GM19035 (cell line): ENCODE data around the gene IL20.

Experiments
- ATAC-seq: cut with Tn5 transposase; IDR thresholded peaks from one replicate; pipeline ENCODE4 v1.9.1; 2021; ENCODE audit not compliant: unreplicated experiment

The IL20 gene

DNA sequence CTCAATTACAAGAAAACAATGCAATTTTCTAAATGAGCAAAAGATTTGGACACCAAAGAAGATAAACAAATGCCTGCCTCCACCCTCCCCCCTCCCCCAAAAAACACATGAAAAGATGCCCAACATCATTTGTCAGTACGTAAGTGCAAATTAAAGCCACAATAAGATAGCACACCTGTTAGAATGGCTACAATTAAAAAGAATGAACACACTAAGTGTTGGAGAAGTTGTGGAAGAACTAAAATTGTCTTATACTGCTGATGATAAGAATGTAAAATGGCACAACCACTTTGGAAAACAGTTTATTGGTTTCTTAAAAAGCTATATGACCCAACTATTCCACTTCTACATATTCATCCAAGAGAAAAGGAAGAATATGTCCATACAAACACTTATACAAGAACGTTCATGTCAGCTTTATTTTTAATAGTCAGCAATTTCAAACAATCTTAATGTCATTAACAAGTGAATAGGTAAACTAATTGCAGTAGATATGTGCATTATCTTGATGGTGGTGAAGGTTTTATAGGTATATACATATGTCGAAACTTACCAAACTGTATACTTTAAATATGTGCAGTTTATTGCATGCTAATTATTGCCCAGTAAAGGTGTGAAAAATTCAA lies 10.4 kb downstream of the IL20 start:
- no peak for ATAC-seq

- ATAC-seq, result no peak
Measured at GRCh38 chr1:206878456-206878855, 13.0 kb downstream of the IL20 start.

GRCh38 chr1:206880314-206880713 lies 14.9 kb downstream of the IL20 start:
- no peak for ATAC-seq

GRCh38 chr1:206882555-206882954 lies 17.1 kb downstream of the IL20 start:
- ATAC-seq, result no peak

GRCh38 chr1:206883160-206883559 lies 17.7 kb downstream of the IL20 start:
- no peak for ATAC-seq

GRCh38 chr1:206883876-206884275 lies 18.5 kb downstream of the IL20 start:
- no peak for ATAC-seq

GRCh38 chr1:206885341-206886060 lies 20.1 kb downstream of the IL20 start:
- ATAC-seq, result no peak

- ATAC-seq, result no peak
Measured at GRCh38 chr1:206886831-206887230, 21.4 kb downstream of the IL20 start.

- ATAC-seq, result no peak
Measured at GRCh38 chr1:206887701-206888100, 22.3 kb downstream of the IL20 start.

DNA sequence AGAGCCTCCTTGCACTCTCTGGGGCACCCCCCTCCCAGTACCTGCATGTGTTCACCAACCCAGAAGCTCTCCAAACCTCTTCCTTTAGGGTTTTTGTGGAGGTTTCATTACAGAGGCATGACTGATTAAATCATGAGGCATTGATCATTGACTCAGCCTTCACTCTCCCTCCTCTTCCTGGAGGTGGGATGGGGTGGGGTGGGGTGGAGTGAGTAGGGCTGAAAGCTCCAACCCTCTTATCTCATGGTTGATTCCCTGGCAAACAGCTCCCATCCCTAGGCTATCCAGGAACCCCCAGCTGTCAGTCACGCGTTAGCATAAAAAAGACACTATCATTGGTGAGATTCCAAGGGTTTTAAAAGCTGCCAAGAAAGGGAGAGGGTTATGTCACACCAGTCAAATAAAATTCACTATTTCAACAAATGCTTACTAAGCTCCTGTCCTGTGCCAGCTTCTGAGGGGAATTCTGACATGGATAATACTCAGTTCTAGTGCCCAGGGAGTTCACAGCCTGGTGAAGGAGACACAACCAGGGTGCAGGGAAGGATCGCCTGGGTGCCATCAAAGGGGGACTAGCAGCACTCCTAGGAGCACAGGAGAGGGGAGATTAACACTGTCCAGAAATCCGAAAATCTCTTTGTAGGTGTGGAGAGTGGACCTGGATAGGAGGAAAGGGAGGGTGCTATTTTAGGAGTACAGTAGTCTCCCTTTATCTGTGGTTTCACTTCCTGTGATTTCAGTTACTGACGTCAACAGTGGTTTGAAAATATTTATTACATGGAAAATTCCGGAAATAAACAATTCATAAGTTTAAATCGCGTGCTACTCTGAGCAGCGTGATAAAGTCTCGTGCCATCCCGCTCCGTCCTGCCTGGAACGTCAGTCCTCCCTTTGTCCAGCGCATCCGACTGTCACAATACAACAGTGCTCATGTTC lies 25.0 kb downstream of the IL20 start:
- no peak for ATAC-seq

DNA sequence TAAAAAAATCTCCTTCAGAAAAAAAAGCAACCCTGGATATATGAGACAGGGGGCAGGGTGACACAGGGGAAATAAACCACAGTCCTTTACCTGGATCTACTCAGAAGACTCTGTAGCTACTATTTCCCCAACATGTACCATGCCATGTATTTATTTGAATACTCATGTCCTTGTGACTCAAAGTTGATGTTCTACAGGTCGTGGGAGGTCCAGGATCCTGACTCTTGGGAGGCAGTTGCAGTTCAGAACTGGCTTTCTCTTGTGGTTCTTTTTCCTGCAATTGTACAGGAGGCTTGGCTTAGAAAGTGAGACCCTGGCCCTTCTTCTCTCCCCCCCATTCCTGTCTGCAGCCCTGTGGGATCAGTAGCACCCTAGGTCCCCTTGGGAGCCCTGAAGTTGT lies 26.0 kb downstream of the IL20 start:
- no peak for ATAC-seq

DNA sequence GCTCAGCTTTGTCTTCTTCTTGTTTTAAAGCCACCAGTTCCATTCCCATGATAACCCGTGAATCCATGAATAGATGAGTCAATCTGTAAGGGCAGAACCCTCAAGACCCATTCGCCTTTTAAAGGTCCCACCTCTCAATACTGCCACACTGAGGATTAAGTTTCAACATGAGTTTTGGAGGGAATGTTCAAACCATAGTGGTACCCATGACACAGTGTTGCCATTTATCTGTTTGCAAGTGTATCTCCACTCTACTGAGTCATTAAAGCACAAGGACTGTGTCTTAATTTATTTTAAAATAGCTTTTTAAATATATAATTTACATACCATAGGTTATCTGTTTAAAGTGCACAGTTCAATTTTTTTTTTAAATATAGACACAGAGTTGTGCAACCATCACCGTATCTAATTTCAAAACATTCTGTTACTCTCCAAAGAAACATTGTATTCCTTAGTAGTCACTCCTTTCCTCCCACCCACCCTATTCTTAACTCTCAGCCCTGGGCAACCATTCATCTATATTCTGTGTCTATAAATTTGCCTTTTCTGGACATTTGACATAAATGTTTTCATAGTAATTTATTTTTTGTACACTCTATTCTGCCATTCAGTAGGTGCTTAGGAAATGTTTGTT lies 27.0 kb downstream of the IL20 start:
- no peak for ATAC-seq

- no peak for ATAC-seq
Measured at GRCh38 chr1:206893380-206893779, 28.0 kb downstream of the IL20 start.

DNA sequence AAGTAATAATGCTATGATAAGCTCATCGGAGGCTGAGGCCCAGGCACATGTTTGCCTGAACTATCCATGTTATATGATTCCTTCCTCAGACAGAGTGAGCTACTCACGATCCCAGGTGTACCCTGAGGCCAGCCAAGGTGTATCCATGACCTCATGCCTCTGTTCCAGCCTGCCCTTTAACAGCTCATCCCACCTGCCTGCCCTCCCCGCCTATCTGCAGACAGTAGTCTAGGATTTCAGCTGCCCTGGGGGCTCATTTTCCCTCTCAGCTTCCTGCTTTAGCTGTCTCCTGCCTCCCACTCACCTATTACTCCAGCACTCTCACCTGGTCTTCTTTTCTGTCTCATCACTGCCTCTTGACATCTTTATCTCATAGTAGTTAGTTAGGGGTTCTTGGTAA lies 29.9 kb downstream of the IL20 start:
- no peak for ATAC-seq

GRCh38 chr1:206895837-206896242 lies 30.4 kb downstream of the IL20 start:
- ATAC-seq, result no peak

DNA sequence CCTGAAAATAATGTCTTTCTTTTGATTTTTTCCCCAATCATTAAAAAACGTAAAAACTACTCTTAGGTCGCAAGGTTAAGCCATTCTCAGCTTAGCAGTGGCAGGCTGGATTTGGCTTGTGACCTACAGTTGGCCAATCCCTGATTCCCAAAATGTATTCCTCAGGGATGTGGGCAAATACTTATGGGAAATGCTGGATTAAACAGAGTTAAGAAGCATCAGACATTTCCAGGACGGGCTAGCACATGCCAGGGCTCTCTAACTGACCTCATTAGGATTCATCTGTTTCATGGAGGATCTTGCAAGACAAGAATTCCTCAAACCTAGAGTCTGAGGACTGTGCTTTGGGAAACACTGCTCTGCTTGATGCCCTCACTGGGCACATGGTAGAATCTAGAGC lies 30.8 kb downstream of the IL20 start:
- ATAC-seq, result no peak

- ATAC-seq, result no peak
Measured at GRCh38 chr1:206897175-206897574, 31.8 kb downstream of the IL20 start, which contains the start of gene IL24. Gene IL24 (plus strand): TSS chr1:206897443. CDS start chr1:206897833, 390 bp downstream.

GRCh38 chr1:206898089-206898914 lies 32.9 kb downstream of the IL20 start:
- ATAC-seq, result no peak

DNA sequence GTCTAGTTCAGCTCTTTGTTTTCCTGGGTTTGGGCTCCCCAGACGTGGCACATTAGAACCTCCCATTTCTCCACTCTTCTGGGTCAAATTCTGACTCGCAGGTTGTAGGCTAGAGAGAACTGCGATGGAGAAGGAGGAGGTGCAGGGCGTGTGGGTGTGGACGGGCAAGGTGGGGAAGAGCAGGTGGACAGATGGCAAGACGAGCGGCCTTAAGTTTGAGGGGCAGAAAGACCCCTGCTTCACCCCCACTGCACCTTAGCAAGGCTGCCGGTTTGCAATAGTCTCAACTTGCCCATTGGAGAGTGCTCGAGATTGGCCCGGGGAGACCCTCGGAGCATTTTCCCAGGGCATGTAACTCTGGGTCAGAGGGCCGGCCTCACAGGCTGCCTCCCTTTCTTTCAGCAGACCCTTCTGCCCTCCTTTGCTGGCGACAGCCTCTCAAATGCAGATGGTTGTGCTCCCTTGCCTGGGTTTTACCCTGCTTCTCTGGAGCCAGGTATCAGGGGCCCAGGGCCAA lies 33.5 kb downstream of the IL20 start:
- no peak for ATAC-seq

GRCh38 chr1:206899717-206900116 lies 34.3 kb downstream of the IL20 start:
- ATAC-seq, result no peak
